ENCODE data around the gene PNPLA7. TPM values are rescaled to one million over a fixed set of nuclear protein-coding genes. Genes with fewer than 3 reads are reported as not detected.

The PNPLA7 gene
- total RNA-seq = 0.09 and 0.28 TPM in 2 replicates

GRCh38 chr9:137550231-137550621, at the start of gene PNPLA7:
Gene PNPLA7 (minus strand): TSS chr9:137550402. CDS start chr9:137550197, 205 bp downstream.

GRCh38 chr9:137590469-137591383, 40.5 kb upstream of the PNPLA7 start, which contains the start of gene ZMYND19:
Gene ZMYND19 (minus strand): TSS chr9:137590512. CDS start chr9:137590263, 249 bp downstream.

GRCh38 chr9:137578518-137579258, 28.5 kb upstream of the PNPLA7 start, which contains the start of gene DPH7:
Gene DPH7 (minus strand): TSS chr9:137578925. CDS start chr9:137578777, 148 bp downstream.

GRCh38 chr9:137551264-137552021, 1.2 kb upstream of the PNPLA7 start, which contains the start of gene MRPL41:
Gene MRPL41 (plus strand): TSS chr9:137551879. CDS start chr9:137552082, 203 bp downstream.

GRCh38 chr9:137459152-137459600, 91.0 kb downstream of the PNPLA7 start, which contains the start of gene NSMF:
Gene NSMF (minus strand): TSS chr9:137459334. CDS start chr9:137459102, 232 bp downstream.

GRCh38 chr9:137441289-137441934, 108.8 kb downstream of the PNPLA7 start, which contains the start of gene ENTPD8:
Gene ENTPD8 (minus strand): TSS chr9:137441357. CDS start chr9:137438285, 3,072 bp downstream.

GRCh38 chr9:137422604-137423513, 127.3 kb downstream of the PNPLA7 start, which contains the start of the genes EXD3 and NOXA1:
Gene EXD3 (minus strand): TSS chr9:137423162. CDS start chr9:137395357, 27,805 bp downstream.
Gene NOXA1 (plus strand): TSS chr9:137423393. CDS start chr9:137423530, 137 bp downstream.

Other genes with a start within 250 kb of the PNPLA7 start
- gene NRARP, start 248.1 kb downstream of the PNPLA7 start, total RNA-seq = 14.6 and 30.0 TPM in 2 replicates
- 9.1 and 14.1 TPM in 2 replicates for gene EXD3, start 127.2 kb downstream of the PNPLA7 start, total RNA-seq
- 0.65 and 0.92 TPM in 2 replicates for gene NOXA1, start 127.0 kb downstream of the PNPLA7 start, total RNA-seq
- not detected in 2 replicates for gene ENTPD8, start 109.0 kb downstream of the PNPLA7 start, total RNA-seq
- 43.3 and 48.4 TPM in 2 replicates for gene NSMF, start 91.1 kb downstream of the PNPLA7 start, total RNA-seq
- gene MRPL41, start 1.5 kb upstream of the PNPLA7 start, total RNA-seq = 87.5 and 102 TPM in 2 replicates
- 19.0 and 26.9 TPM in 2 replicates for gene DPH7, start 28.5 kb upstream of the PNPLA7 start, total RNA-seq
- 29.3 and 39.0 TPM in 2 replicates for gene ZMYND19, start 40.1 kb upstream of the PNPLA7 start, total RNA-seq
- gene ARRDC1, start 55.3 kb upstream of the PNPLA7 start, total RNA-seq = 88.5 and 104 TPM in 2 replicates
- gene EHMT1, start 68.6 kb upstream of the PNPLA7 start, total RNA-seq = 55.5 and 61.3 TPM in 2 replicates